ENCODE results near the gene PLPP4. TPM values are rescaled to one million over a fixed set of nuclear protein-coding genes. Genes with fewer than 3 reads are reported as not detected.
A peak's percentile ranks its signal among the peaks of the same experiment; 100 is the strongest.

PLPP4 gene
- total and polyA plus RNA-seq, 2 experiments from 2014 or later = 30.0 to 34.4 TPM

DNA sequence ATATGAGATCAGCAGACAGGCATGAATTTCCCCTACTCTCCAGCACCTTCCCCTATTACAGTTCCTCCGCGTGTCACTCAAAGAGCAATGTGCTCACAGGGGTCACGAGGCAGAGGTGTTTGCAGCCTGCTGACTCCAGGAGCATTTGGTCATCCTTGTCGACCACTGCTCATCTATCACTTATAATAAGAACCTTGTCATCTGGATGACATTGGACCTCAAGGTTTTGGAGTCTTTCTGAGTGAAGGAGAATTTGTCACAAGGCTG, 32.9 kb upstream of the PLPP4 start:
- Histone ChIP-seq H3K9me3 (ENCODE audit: low read depth) (no peaks in the 10 kb centered on the region), H3K27me3 (replicated peaks; ENCODE audit: insufficient read depth) (no peaks in the 10 kb centered on the region), H3K79me2 (ENCODE audit: insufficient read depth) (no peaks in the 10 kb centered on the region), H3K4me1 (ENCODE audit: insufficient read depth) (peaks cover 36% of the 10 kb centered on the region), H3K4me2 (ENCODE audit: unreplicated experiment) (peak overlapping the region; percentile 90), H3K9ac (no peak overlapping the region), H3K4me3 (peak overlapping the region; percentile 55), H4K20me1 (ENCODE audit: insufficient read depth) (no peaks in the 10 kb centered on the region), H3K36me3 (ENCODE audit: low read depth) (no peaks in the 10 kb centered on the region), H3K27ac (peak overlapping the region; percentile 78), H3F3A (ENCODE audit: insufficient read depth) (peaks cover 53% of the 10 kb centered on the region), H3K9me2 (ENCODE audit: insufficient read depth) (no peaks in the 10 kb centered on the region), H2AFZ (no peak overlapping the region)
- no peak for TF ChIP-seq EZH2 (IDR thresholded peaks at IDR 0.05; ENCODE audit: insufficient read depth, poor library complexity, severe bottlenecking)
- no peak for TF ChIP-seq EZH2phosphoT487 (IDR thresholded peaks at IDR 0.05; ENCODE audit: insufficient read depth, low read depth)
- 40 to 49% methylated on average over 4 of the region's 4 CpGs for WGBS, 2 experiments (ENCODE audit: low coverage in 1 of 2, low lambda C conversion rate in 2 of 2, missing lambda C conversion rate in 2 of 2)
- no peak for DNase-seq
- in situ Hi-C loops (cut with MboI) = loop anchor here (10.0 kb wide), 1 partner anchor 321 kb away; no protein-coding TSS in a partner anchor

DNA sequence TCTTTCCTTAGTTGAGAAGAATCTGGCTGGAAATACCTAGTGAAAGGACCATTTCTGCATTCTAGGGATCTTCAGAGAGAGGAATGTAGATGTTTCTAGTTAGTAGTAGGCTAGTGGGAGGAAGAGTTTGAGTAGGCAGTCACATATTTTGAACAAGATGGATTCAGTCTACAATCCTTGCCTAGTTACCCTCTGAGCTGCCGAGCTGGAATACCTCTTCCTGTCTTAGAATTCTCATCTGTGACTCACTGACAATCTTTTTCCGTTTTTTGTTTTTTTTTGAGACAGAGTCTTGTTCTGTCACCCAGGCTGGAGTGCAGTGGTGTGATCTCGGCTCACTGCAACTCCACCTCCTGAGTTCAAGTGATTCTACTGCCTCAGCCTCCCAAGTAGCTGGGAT, 30.7 kb upstream of the PLPP4 start:
- H3K9ac ChIP-seq = no peak overlapping the region
- no peaks in the 10 kb centered on the region for H3K79me2 ChIP-seq (ENCODE audit: insufficient read depth)
- no peaks in the 10 kb centered on the region for H3K9me3 ChIP-seq (ENCODE audit: low read depth)
- in situ Hi-C loops (cut with MboI) = loop anchor here (10.0 kb wide), 1 partner anchor 318 kb away; no protein-coding TSS in a partner anchor
- H3K4me2 ChIP-seq (ENCODE audit: unreplicated experiment) = peak overlapping the region; percentile 27
- peak overlapping the region; percentile 38 for H3K27ac ChIP-seq
- no peaks in the 10 kb centered on the region for H3K36me3 ChIP-seq (ENCODE audit: low read depth)
- H2AFZ ChIP-seq = peak overlapping the region; percentile 45; the same call in 1 of the 2 replicates
- peaks cover 53% of the 10 kb centered on the region for H3F3A ChIP-seq (ENCODE audit: insufficient read depth)
- no peak overlapping the region for H3K4me3 ChIP-seq
- 16 to 17% methylated on average over 3 of the region's 3 CpGs for WGBS, 2 experiments (ENCODE audit: low coverage in 1 of 2, low lambda C conversion rate in 2 of 2, missing lambda C conversion rate in 2 of 2)
- H3K4me1 ChIP-seq (ENCODE audit: insufficient read depth) = peaks cover 33% of the 10 kb centered on the region
- DNase-seq = peak; percentile 78
- no peaks in the 10 kb centered on the region for H3K9me2 ChIP-seq (ENCODE audit: insufficient read depth)
- TF ChIP-seq EZH2phosphoT487 (IDR thresholded peaks at IDR 0.05; ENCODE audit: insufficient read depth, low read depth) (no peak), EZH2 (IDR thresholded peaks at IDR 0.05; ENCODE audit: insufficient read depth, poor library complexity, severe bottlenecking) (no peak)
- H3K27me3 ChIP-seq (replicated peaks; ENCODE audit: insufficient read depth) = no peaks in the 10 kb centered on the region
- H4K20me1 ChIP-seq (ENCODE audit: insufficient read depth) = no peaks in the 10 kb centered on the region

DNA sequence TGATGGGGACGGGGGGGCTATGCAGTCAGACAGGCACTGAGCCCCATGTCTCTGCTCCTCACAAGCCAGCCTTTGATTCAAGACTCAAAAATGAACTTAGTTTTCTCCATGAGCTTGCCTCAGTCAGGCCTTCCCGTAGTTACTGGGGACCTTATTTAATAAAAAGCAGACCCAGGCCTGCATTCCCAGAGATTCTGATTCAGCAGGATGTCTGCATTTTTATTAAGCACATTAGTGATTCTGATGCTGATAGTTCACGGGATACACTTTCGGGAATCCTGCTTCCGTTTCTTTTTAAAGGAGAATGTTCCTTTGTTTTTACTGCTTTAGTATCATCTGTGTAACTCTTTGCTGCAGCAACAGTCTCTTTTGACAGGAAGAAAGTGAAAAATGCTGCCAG, 28.3 kb upstream of the PLPP4 start:
- TF ChIP-seq EZH2 (IDR thresholded peaks at IDR 0.05; ENCODE audit: insufficient read depth, poor library complexity, severe bottlenecking) (no peak), EZH2phosphoT487 (IDR thresholded peaks at IDR 0.05; ENCODE audit: insufficient read depth, low read depth) (no peak)
- no peak for DNase-seq
- Histone ChIP-seq H3K79me2 (ENCODE audit: insufficient read depth) (no peaks in the 10 kb centered on the region), H4K20me1 (ENCODE audit: insufficient read depth) (no peaks in the 10 kb centered on the region), H3K9ac (0 out of 2 replicates have a peak overlapping the region, but pooled peaks have one; percentile 3), H3K9me2 (ENCODE audit: insufficient read depth) (no peaks in the 10 kb centered on the region), H3K27ac (no peak overlapping the region), H3K9me3 (ENCODE audit: low read depth) (no peaks in the 10 kb centered on the region), H2AFZ (0 out of 2 replicates have a peak overlapping the region, but pooled peaks have one; percentile 9), H3K27me3 (replicated peaks; ENCODE audit: insufficient read depth) (no peaks in the 10 kb centered on the region), H3K4me2 (ENCODE audit: unreplicated experiment) (no peak overlapping the region), H3K4me3 (no peak overlapping the region), H3F3A (ENCODE audit: insufficient read depth) (peaks cover 33% of the 10 kb centered on the region), H3K36me3 (ENCODE audit: low read depth) (no peaks in the 10 kb centered on the region), H3K4me1 (ENCODE audit: insufficient read depth) (peaks cover 13% of the 10 kb centered on the region)
- in situ Hi-C loops (cut with MboI) = loop anchor here (10.0 kb wide), 1 partner anchor 316 kb away; no protein-coding TSS in a partner anchor
- WGBS, 2 experiments (ENCODE audit: low coverage in 1 of 2, low lambda C conversion rate in 2 of 2, missing lambda C conversion rate in 2 of 2) = 25 to 32% methylated on average over 5 of the region's 5 CpGs

DNA sequence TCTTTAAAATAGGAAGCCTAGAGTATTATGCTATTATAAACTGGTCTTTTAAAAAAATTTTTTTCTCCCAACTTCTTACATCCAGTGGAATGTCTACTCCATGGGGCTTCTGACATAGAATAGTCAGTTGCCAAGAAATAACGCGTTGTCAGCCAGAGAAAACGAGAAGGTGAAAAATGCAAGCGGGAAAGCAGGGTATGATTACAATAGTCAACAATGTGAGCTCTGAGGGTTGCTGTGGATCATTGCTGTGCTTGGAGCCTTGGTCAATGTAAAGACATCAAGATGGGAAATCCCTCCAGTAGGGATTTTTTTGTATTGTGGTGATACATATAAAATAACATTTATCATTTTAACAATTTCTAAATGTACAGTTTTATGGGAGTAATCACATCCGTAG, 27.6 kb upstream of the PLPP4 start:
- no peak for TF ChIP-seq EZH2 (IDR thresholded peaks at IDR 0.05; ENCODE audit: insufficient read depth, poor library complexity, severe bottlenecking)
- TF ChIP-seq EZH2phosphoT487 (IDR thresholded peaks at IDR 0.05; ENCODE audit: insufficient read depth, low read depth) = no peak

More for the DNA sequence above, 27.6 kb upstream of the PLPP4 start:
- Histone ChIP-seq H3K79me2 (ENCODE audit: insufficient read depth) (no peaks in the 10 kb centered on the region), H3K4me2 (ENCODE audit: unreplicated experiment) (no peak overlapping the region), H3K9me3 (ENCODE audit: low read depth) (no peaks in the 10 kb centered on the region), H2AFZ (no peak overlapping the region), H3K4me3 (no peak overlapping the region), H3K4me1 (ENCODE audit: insufficient read depth) (peaks cover 6% of the 10 kb centered on the region), H3K9ac (no peak overlapping the region), H3F3A (ENCODE audit: insufficient read depth) (peaks cover 27% of the 10 kb centered on the region), H3K27me3 (replicated peaks; ENCODE audit: insufficient read depth) (no peaks in the 10 kb centered on the region), H3K9me2 (ENCODE audit: insufficient read depth) (no peaks in the 10 kb centered on the region), H3K36me3 (ENCODE audit: low read depth) (no peaks in the 10 kb centered on the region), H3K27ac (no peak overlapping the region), H4K20me1 (ENCODE audit: insufficient read depth) (no peaks in the 10 kb centered on the region)
- DNase-seq = no peak
- in situ Hi-C loops (cut with MboI) = loop anchor here (10.0 kb wide), 1 partner anchor 315 kb away; no protein-coding TSS in a partner anchor
- WGBS, 2 experiments (ENCODE audit: low coverage in 1 of 2, low lambda C conversion rate in 2 of 2, missing lambda C conversion rate in 2 of 2) = 70 to 71% methylated on average over 5 of the region's 5 CpGs

All from GM23248 (cell line).